GM13976 (cell line): ENCODE measurements around the gene SOCS1.

Experiments
- DNase-seq: peaks from one replicate; pipeline ENCODE4 v3.0.0; 2012; ENCODE audit warnings: low spot score
- CTCF ChIP-seq: IDR thresholded peaks from 2 replicates; pipeline ENCODE4 v1.5.1; 2012; ENCODE audit warnings: borderline replicate concordance, mild to moderate bottlenecking; ENCODE audit not compliant: insufficient read depth; ENCODE audit errors: extremely low read depth, missing control alignments, control extremely low read depth
- in situ Hi-C: fragments of 300-500 bp; cut with MboI; formaldehyde crosslinking; loops from one replicate; pipeline ENCODE4 v1.12.0; 2022; ENCODE audit warnings: low sequenced_read_pairs, mixed read lengths, inconsistent platforms; ENCODE audit not compliant: unreplicated experiment

The SOCS1 gene

GRCh38 chr16:11241480-11242204, 14.4 kb downstream of the SOCS1 start:
- in situ Hi-C loops, result no loop called here
- no peak for TF ChIP-seq CTCF
- DNase-seq, result no peak

- no peak for TF ChIP-seq CTCF
- no peak for DNase-seq
- in situ Hi-C loops, result no loop called here
These were observed 15.1 kb downstream of the SOCS1 start for GRCh38 chr16:11240636-11241473.

GRCh38 chr16:11239644-11240632, 16.1 kb downstream of the SOCS1 start:
- DNase-seq, result no peak
- no peak for TF ChIP-seq CTCF
- in situ Hi-C loops, result no loop called here

GRCh38 chr16:11238272-11239202, 17.5 kb downstream of the SOCS1 start:
- no peak for DNase-seq
- in situ Hi-C loops, result no loop called here
- TF ChIP-seq CTCF, result no peak

GRCh38 chr16:11236461-11237254, 19.3 kb downstream of the SOCS1 start:
- in situ Hi-C loops, result no loop called here
- no peak for TF ChIP-seq CTCF
- DNase-seq, result no peak
